DMS53 (cell line): ENCODE measurements around the gene YIF1A.
A peak's percentile ranks its signal among the peaks of the same experiment; 100 is the strongest.
"Not testable (repeated sequence)": the region's sequence is repeated elsewhere in the genome, so short reads cannot be mapped to it uniquely, and the experiment has no call there.

Source experiments
- DNase-seq: peaks from one replicate; lab custom pipeline; 2025; lab: John Stamatoyannopoulos, UW

Gene YIF1A

DNA sequence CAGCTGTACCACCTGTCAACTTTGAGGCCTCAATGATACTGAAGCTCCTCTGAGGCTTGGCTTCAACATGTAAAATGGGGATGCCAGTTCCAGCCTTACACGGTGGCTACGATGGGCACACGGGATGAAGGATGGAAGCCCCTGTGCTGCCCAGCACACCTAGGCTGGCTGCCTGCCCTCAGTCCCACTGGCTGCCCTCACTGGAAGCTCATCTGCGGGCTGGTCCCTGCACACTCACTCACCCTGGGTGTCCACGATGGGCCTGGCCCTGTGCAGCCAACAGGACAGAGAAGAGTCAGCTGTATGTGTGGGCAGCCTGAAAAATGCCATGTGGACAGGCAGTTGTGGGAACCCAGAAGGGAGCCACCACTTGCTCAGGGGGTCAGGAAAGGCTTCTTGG, 2.2 kb downstream of the YIF1A start:
- DNase-seq: no peak

DNA sequence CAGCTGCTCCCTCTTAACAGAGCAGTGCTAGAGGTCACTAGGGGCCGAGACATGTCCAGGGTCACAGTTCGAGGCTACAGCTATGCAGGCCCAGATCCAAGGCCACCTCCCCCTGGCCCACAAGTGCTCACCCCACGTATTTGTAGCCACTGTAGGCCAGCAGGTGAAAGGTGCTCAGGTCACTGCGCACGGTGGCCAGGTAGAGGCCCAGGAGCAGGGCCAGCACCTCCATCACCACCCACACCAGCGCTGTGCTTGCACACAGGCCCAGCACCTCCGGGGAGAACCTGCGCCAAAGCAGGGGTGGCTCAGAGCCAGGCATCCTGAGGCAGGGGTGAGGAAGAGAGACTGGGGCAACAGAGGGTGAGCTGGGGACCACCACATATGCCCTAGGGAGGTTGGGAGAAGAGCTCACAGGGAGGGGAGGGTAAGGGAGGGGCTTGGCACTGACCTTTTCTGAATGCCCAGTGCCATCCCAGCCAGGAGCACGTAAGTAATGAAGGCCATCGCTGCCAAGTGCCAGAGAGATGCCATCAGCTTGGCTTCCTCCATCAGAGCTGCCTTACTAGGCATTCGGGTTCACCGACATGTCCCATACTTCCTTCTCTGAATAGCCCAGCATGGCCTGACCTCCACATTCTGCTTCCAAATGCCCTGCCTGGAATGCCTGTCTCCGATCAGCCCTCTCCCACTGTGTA, 3.5 kb downstream of the YIF1A start:
- DNase-seq: no peak

DNA sequence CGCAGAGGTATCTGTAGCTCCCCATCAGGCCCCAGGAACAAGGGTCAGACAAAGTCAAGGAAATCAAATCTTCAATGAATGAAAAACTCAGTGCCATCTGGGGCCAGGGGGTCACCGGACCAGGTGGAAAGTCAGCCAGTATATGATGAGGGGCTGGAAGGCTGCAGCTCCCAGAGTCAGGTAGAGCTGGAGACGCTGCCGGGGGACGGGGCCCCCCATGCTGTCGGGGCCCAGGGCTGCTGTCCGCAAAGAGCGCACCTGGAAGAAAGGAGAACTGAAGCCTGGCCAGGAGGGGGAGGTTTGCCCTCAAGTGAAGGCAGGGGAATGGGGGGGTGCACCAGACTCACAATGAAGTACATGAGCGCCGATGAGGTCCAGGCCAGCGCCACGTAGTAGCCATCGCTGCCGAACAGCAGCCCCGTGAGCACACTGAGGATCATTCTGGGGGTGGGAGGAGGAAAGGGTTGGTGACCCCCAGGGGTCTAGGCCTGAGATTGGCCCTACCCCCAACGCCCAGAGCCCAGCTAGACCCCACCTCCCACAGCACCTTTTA, 4.3 kb downstream of the YIF1A start:
- DNase-seq: no peak

DNA sequence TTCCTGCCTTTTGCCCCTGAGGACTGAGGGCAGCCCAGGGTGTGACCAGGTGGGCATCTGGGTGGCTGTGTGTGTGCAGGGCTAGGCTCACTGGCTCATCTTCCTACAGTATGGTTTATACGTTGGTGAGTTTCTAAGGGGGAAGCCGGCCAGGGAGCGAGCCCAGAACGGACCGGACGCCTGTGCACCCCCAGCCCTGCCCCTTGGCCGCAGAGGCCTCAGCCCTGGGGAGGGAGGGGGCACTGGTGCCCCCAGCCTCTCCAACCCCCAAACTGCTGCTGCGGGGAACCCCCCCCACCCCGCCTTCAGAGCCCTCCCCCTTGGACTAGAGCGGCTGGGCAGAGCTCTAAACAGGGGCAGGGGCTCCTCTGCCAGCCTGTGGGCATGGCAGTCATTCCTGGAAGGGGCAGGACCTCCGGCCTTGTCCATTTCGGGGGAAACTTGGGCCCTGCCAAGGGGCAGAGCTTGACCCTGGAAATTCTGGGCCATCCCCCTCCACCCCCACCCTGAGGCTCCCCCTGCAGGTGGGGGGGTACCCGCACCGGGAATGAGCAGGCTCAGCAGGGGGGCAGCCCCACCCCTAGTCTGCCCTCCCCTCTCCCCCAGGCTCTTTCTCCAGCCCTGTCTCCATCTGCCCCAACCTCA, 5.4 kb downstream of the YIF1A start:
- no peak for DNase-seq

DNA sequence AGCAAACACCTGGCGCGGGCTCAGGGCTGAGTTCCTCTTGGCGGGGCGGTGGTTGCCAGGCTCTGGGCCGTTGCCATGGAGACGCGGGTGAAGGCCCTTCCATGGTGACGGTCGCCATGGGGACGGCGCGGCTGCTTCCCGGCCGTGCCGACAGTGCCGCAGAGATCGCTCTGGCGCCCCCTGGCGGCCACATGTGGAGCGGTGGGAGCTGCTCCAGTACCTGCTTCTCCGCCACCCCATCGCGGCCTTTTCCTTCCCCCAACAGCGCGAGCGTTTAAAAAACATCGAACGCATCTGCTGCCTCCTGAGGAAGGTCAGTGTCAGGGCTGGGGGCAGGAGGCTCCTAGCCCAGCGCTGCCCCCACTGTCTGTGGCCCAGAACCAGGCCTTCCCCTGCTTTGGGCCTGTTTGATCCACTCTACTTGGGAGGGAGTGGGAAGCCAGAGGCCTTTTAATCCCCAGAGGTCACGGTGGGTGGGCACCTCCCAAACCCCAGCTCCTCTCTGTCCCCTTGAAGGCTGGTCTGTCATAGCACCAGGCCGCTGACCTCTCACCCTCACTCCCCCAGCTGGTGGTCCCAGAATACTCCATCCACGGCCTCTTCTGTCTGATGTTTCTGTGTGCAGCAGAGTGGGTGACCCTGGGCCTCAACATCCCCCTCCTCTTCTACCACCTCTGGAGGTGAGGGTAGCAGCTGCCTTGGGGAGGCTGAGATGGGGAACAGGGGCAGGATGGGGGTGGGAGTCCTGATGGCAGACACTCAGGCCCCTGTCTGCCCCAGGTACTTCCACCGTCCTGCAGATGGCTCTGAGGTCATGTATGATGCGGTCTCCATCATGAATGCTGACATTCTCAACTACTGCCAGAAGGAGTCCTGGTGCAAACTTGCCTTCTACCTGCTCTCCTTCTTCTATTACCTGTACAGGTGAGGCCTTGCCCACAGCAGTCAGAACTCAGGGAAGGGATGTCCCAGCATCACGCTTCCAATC, 6.2 kb downstream of the YIF1A start:
- DNase-seq: peak; percentile 100

DNA sequence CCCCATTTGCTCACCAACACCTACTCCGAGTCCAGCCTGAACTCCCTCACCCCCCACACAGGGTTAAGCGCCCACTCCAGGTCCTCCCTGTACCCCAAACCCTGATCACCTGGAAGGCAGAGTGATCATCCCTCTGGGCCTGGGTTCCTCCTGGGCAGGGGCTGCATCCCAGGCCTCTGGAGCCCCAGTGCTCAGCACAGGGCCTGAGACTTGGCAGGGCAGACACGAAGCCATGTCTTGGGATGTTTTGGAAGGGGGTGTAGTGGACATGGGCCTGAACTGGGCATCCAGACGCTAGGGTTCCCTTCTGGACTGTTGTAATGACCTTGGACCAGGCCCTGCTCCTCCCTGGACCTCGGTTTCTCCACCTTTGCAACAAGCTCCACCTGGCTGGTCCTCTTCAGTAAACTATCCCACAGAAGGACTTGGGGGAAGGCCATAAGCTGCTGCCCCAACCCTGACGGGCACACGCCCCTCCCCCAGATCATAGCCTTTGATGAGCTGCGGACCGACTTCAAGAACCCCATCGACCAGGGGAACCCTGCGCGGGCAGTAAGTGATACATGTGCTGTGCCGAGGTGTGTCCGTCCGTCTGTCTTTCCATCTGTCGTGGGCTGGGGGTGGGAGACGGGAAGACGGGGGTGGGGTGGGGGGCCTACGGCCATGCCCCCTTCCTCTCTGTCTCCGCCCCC, 7.0 kb downstream of the YIF1A start:
- no peak for DNase-seq

DNA sequence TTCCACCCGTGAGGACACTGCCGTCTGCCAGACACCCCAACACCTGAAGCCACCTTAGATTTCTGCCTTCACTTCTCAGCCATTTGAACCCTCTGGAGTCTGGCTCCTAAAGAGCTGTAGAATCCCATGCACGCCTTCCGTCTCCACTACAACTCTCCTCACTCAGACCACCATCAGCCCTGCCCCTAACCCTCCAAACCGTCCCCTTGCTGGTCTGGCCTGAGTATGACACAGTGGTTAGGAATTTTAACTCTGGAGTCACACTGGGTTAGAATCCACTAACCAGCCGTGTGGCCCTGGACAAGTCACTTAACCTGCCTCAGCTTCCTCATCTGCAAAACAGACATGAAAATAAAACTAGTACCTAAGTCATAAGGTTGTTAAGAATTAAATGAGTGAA, 7.9 kb downstream of the YIF1A start:
- no peak for DNase-seq

DNA sequence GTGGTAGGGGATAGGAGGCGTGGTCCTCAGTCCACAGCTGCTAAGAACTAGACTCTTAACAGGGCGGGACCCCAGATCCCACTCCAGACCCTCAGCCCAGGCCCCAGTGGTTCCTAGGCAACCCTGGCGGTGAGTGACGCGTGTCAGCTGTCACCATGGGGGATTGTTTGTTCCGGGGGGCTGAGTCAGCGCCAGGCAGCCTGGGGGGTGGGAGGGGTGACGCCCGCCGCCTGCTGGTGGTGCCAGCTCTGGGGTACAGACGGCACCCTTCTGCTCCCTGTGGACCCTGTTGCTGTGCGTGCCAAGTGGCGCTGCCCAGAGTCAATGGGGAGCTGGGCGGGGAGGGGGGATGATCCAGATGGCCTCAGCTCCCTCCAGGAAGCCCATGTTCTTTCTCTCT, 8.5 kb downstream of the YIF1A start:
- no peak for DNase-seq

DNA sequence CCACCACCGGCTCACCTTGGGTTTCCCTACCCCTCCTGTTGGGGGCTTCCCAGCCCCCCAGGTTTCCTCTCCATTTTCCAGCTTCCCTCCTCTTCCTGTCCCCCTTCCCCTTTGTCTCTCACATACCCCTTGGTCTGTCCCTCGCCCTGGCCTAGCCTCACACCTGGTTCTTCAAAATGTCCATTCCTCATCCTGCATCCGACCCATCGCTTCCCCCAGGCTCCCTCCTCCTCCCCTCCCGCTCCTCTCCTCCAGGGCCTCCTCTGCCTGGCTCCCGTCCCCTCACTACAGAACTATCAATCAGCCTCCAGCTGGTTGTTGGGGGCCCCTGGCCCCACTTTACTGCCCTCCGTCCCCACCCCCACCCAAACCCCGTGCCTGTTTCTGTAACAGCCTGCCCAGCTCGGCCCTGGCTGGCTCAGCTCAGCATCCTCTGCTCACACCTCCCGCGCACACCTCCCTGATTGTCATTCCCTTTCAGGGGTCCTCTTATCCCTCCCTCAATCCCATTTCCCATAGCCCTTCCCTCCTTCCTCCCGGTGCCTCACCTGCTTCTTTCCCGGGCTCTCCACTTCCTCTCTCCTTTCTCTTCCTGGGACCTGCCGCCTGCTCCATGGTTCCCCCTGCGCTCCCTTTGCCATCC, 9.7 kb downstream of the YIF1A start:
- DNase-seq: no peak

DNA sequence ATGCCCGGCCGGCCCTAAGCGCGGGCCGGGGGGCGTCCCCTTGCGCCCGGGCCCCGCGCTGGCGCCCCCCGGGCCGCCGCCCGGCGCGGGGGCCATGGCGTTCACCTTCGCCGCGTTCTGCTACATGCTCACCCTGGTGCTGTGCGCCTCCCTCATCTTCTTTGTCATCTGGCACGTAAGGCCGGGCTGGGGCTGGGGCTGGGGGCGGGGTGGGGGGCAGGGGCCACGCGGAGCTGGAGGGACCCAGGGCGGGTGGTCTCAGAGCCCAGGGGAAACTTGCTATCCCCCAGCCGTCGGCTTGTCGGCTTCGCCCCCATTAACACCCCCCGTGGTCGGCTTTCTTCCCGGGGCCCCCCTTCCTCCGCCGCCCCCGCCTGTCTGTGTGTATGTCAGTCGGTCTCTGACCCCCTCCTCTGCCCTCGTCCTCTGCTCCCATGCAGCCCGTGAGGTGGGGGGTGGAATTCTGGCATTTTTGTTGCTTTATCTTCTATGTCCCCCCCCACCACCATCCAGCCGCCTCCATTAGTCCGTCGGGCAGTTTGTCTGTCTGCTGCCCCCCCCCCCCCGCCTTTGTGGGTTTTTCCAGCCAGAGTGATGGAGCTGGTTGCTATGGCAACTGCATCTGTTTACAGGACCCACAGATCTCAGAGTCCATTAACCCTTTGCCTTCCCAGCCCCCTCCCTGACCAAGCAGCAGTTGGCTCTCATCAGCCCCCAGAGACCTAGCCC, 10.4 kb downstream of the YIF1A start:
- peak; percentile 80 for DNase-seq

DNA sequence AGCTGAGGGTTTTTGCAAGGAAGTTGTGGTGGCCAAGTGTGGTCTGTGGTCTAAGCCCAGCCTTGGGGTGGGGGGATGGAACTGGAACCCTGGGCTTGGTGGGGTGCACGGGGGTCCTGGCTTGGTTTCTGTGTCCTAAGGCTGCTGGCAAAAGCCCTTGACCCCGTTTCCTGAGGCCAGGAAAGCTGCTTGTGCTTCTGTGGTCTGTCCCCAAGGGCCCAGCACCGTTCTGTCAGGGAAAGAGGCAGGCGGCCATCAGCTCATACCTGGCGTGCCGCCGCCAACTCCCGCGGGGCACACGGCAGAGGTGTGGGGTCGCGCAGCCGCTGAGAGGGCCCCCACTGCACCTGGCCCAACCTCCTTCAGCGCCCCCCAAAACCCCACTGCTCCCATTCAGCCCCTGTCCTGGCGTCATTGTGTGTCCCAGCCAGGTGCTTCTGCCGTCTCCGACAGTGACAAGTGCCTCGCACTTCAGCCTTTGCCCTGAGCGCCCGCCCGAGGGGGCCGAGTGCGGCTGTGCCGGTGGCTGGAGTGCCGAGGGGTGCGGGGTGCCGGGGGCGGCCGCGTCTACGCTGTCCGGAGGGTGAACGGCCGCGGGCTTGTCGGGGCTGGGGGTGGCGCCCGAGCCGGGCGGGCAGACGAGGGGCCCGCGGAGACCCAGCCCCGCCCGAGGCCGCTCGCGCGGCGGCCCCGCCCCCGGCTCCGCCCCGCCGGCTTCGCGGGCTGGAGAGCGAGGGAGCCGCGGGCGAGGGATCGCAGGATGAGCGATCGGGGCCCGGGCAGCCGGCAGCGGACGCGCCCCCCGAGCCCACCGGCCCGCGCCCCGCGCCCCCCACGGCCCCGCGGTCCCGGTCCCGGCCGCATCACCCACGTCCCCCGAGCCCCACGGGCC, 11.2 kb downstream of the YIF1A start, which contains the start of gene CNIH2:
TSS of gene CNIH2 (plus strand) at position 705 of the 892 bp plus-strand sequence. CDS start 282 bp downstream, outside the sequence.
- DNase-seq: peak; percentile 90

DNA sequence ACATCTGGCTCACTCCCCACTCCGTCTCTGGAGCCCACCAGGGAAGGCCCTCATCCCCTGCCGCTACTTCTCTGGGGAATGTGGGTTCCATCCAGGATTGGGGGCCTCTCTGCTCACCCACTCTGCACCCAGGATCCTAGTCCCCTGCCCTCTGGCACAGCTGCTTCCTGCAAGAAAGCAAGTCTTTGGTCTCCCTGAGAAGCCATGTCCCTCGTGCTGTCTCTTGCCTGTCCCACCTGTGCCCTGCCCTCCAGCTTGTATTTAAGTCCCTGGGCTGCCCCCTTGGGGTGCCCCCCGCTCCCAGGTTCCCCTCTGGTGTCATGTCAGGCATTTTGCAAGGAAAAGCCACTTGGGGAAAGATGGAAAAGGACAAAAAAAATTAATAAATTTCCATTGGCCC, 11.9 kb downstream of the YIF1A start:
- DNase-seq: not testable (repeated sequence)

DNA sequence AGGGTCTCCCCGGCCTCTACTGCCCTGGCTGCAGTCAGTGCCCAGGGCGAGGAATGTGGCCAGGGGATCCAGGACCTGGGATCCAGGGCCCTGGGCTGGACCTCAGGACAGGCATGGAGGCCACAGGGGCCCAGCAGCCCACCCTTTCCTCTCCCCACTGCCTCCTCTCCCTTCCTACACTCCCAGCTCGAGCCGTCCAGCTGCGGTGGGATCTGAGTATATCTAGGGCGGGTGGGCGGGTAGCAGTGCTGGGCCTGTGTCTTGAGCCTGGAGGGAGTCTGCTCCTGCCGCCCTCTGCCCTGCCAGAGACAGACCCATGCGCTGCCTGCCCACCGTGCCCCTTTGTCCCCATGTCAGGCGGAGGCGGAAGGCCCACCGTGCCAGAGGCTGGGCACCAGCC, 12.3 kb downstream of the YIF1A start:
- not testable (repeated sequence) for DNase-seq

DNA sequence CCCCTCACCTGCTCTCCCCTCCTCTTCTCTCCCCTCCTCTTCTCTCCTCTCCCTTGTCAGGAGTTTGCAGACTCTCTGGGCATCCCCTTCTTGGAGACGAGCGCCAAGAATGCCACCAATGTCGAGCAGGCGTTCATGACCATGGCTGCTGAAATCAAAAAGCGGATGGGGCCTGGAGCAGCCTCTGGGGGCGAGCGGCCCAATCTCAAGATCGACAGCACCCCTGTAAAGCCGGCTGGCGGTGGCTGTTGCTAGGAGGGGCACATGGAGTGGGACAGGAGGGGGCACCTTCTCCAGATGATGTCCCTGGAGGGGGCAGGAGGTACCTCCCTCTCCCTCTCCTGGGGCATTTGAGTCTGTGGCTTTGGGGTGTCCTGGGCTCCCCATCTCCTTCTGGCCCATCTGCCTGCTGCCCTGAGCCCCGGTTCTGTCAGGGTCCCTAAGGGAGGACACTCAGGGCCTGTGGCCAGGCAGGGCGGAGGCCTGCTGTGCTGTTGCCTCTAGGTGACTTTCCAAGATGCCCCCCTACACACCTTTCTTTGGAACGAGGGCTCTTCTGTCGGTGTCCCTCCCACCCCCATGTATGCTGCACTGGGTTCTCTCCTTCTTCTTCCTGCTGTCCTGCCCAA, 12.8 kb downstream of the YIF1A start:
- no peak for DNase-seq

DNA sequence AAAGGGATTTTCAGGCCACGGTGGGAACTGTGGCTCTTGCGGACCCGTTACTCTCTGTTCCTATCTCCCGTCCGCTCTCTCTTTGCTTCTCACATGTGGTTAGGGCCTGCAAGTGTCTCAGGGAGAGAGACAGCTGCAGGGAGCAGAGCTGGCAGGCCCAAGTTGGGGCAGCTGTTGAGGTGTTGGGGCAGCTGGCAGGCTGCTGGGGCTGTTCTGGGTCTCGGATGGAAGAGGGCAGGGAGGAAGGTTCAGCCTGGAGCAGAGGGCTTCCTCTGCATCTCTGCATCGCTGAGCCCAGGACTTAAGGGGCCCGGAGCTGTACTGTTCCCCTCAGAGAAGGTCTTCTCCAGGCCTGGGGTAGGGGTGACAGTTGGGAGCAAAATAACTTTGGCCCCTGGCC, 13.5 kb downstream of the YIF1A start:
- DNase-seq: no peak

DNA sequence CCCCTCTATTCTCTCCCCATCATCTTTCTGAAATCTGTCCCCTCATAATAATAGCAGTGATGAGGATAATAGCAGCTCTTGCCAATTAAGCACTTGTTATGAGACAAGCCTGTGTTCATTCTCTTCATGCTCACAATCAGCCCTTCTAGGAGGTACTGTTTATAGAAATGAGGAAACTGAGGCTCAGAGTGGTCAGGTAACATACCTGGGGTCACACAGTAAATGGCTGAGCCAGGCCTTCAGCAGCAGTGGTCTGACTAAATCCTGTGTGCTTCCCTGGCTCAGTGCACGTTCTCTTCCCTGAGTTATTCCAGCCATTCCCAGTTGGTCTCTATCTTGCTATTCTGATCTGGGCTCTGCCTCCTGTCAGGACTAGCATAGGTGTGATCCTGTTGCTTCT, 14.7 kb downstream of the YIF1A start:
- no peak for DNase-seq

DNA sequence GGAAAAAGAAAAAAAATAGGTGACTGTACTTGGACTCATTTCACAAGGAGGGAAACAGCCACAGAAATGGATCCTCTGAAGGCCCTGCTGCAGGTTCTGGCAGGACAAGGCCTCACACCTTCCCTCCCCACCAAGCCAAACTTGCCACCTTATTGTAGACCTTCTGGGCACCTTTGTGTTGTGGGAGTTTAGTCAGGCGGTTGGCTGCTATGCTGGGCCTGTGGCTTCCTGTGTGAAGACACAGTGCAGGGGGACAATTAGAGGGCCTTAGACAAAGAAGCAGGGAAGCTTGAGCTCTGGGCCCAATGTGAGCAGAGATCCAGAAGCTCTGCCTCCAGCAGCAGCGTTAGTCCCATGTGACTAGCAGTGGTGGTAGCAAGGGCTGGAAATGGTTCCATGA, 16.3 kb downstream of the YIF1A start:
- no peak for DNase-seq

DNA sequence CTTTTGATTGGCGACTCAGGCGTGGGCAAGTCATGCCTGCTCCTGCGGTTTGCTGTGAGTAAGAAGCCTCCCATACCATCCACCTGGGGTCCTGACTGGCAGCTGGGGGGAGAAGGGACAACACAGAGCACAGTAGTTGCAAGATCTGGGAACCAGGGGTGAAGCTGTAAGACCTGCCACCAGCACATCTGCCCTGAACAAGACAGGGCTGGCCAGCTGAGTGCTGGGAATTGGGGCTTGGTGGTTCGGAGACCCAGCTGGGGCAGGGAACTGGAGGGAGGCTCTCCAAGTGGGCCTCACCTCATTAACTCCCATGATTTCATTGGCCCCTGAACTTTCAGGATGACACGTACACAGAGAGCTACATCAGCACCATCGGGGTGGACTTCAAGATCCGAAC, 17.1 kb downstream of the YIF1A start:
- DNase-seq: no peak
